ENCODE data around the gene SNX10. TPM values are rescaled to one million over a fixed set of nuclear protein-coding genes. Genes with fewer than 3 reads are reported as not detected.

Gene SNX10
- total and polyA plus RNA-seq, 2 experiments from 2014 or later, result 0.60 to 1.5 TPM

DNA sequence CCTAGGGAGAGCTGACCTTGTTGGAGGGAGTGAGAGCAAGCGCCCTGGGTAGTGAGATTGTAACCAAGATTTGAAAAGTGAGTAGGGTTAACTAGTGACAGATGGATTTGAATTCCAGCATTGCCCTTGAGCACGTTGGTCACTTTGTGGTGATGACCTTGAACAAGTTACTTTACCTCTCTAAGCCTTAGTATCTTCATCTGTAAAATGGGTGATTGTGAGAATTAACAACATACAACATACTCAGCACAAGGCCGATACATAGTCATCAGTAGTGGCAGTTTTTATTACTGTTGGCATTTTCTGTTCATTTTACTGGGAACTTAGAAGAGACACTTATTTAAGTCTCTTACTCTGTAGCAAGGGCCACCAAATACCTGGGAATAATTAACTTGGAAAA lies 25.5 kb downstream of the SNX10 start:
- Histone ChIP-seq H3K4me3 (no peak overlapping the region), H3K9ac (no peak overlapping the region), H4K20me1 (ENCODE audit: insufficient read depth) (no peaks in the 10 kb centered on the region), H3K9me2 (ENCODE audit: insufficient read depth) (no peaks in the 10 kb centered on the region), H3K27ac (no peak overlapping the region), H3K27me3 (replicated peaks; ENCODE audit: insufficient read depth) (no peaks in the 10 kb centered on the region), H3F3A (ENCODE audit: insufficient read depth) (no peaks in the 10 kb centered on the region), H3K4me2 (ENCODE audit: unreplicated experiment) (no peak overlapping the region), H3K79me2 (ENCODE audit: insufficient read depth) (no peaks in the 10 kb centered on the region), H2AFZ (no peak overlapping the region), H3K36me3 (ENCODE audit: low read depth) (no peaks in the 10 kb centered on the region), H3K4me1 (ENCODE audit: insufficient read depth) (no peaks in the 10 kb centered on the region), H3K9me3 (ENCODE audit: low read depth) (no peaks in the 10 kb centered on the region)
- WGBS, 2 experiments (ENCODE audit: low coverage in 1 of 2, low lambda C conversion rate in 2 of 2, missing lambda C conversion rate in 2 of 2), result 68 to 73% methylated on average over 3 of the region's 3 CpGs
- in situ Hi-C loops (cut with MboI), result no loop called here
- no peak for DNase-seq
- TF ChIP-seq EZH2phosphoT487 (IDR thresholded peaks at IDR 0.05; ENCODE audit: insufficient read depth, low read depth), result no peak
- TF ChIP-seq EZH2 (IDR thresholded peaks at IDR 0.05; ENCODE audit: insufficient read depth, poor library complexity, severe bottlenecking), result no peak

- TF ChIP-seq EZH2 (IDR thresholded peaks at IDR 0.05; ENCODE audit: insufficient read depth, poor library complexity, severe bottlenecking) (no peak), EZH2phosphoT487 (IDR thresholded peaks at IDR 0.05; ENCODE audit: insufficient read depth, low read depth) (no peak)
- no peak overlapping the region for H3K9ac ChIP-seq
- no peaks in the 10 kb centered on the region for H3K9me2 ChIP-seq (ENCODE audit: insufficient read depth)
- H3K27me3 ChIP-seq (replicated peaks; ENCODE audit: insufficient read depth), result no peaks in the 10 kb centered on the region
- H3K79me2 ChIP-seq (ENCODE audit: insufficient read depth), result no peaks in the 10 kb centered on the region
- H2AFZ ChIP-seq, result no peak overlapping the region
- no peak overlapping the region for H3K27ac ChIP-seq
- H3F3A ChIP-seq (ENCODE audit: insufficient read depth), result no peaks in the 10 kb centered on the region
- H3K4me1 ChIP-seq (ENCODE audit: insufficient read depth), result no peaks in the 10 kb centered on the region
- no peaks in the 10 kb centered on the region for H4K20me1 ChIP-seq (ENCODE audit: insufficient read depth)
- no peak overlapping the region for H3K4me3 ChIP-seq
- H3K36me3 ChIP-seq (ENCODE audit: low read depth), result no peaks in the 10 kb centered on the region
- H3K9me3 ChIP-seq (ENCODE audit: low read depth), result no peaks in the 10 kb centered on the region
- DNase-seq, result no peak
- in situ Hi-C loops (cut with MboI), result no loop called here
- WGBS, 2 experiments (ENCODE audit: low coverage in 1 of 2, low lambda C conversion rate in 2 of 2, missing lambda C conversion rate in 2 of 2), result 58 to 61% methylated on average over 3 of the region's 3 CpGs
- no peak overlapping the region for H3K4me2 ChIP-seq (ENCODE audit: unreplicated experiment)
Observed at GRCh38 chr7:26318921-26319320, 27.3 kb downstream of the SNX10 start.

- Histone ChIP-seq H3K9ac (no peak overlapping the region), H3K9me2 (ENCODE audit: insufficient read depth) (no peaks in the 10 kb centered on the region), H3K4me2 (ENCODE audit: unreplicated experiment) (no peak overlapping the region), H3K4me3 (no peak overlapping the region), H3K9me3 (ENCODE audit: low read depth) (no peaks in the 10 kb centered on the region), H3K36me3 (ENCODE audit: low read depth) (no peaks in the 10 kb centered on the region), H2AFZ (no peak overlapping the region), H4K20me1 (ENCODE audit: insufficient read depth) (no peaks in the 10 kb centered on the region), H3K79me2 (ENCODE audit: insufficient read depth) (no peaks in the 10 kb centered on the region), H3F3A (ENCODE audit: insufficient read depth) (no peaks in the 10 kb centered on the region), H3K27ac (no peak overlapping the region), H3K27me3 (replicated peaks; ENCODE audit: insufficient read depth) (no peaks in the 10 kb centered on the region), H3K4me1 (ENCODE audit: insufficient read depth) (no peaks in the 10 kb centered on the region)
- 25 to 28% methylated on average over 3 of the region's 3 CpGs for WGBS, 2 experiments (ENCODE audit: low coverage in 1 of 2, low lambda C conversion rate in 2 of 2, missing lambda C conversion rate in 2 of 2)
- in situ Hi-C loops (cut with MboI), result no loop called here
- no peak for DNase-seq
- no peak for TF ChIP-seq EZH2 (IDR thresholded peaks at IDR 0.05; ENCODE audit: insufficient read depth, poor library complexity, severe bottlenecking)
- TF ChIP-seq EZH2phosphoT487 (IDR thresholded peaks at IDR 0.05; ENCODE audit: insufficient read depth, low read depth), result no peak
Observed at GRCh38 chr7:26319636-26320035, 28.0 kb downstream of the SNX10 start.

DNA sequence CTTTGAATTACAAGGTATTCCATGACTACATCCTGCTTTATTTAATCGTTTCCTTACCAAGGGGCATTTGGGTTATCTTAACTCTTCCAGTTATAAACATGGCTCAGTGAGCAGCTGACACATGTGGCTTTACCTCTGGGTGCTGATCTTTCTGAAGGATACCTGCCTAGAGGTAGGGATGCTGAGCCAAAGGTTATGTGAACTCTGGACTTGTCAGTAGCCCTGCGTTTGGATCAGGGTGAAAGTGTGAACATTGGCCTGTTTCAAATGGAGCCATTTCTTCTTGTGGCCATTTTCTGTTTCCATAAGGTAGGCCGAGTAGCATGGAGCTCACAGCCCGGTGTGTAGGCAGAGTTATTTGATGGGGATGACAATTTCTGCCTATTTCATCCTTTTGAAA lies 29.2 kb downstream of the SNX10 start:
- no peaks in the 10 kb centered on the region for H3K27me3 ChIP-seq (replicated peaks; ENCODE audit: insufficient read depth)
- no peak overlapping the region for H3K9ac ChIP-seq
- no peak overlapping the region for H2AFZ ChIP-seq
- DNase-seq, result no peak
- H4K20me1 ChIP-seq (ENCODE audit: insufficient read depth), result no peaks in the 10 kb centered on the region
- no peaks in the 10 kb centered on the region for H3K9me3 ChIP-seq (ENCODE audit: low read depth)
- H3K9me2 ChIP-seq (ENCODE audit: insufficient read depth), result no peaks in the 10 kb centered on the region
- no peak overlapping the region for H3K27ac ChIP-seq
- in situ Hi-C loops (cut with MboI), result no loop called here
- H3F3A ChIP-seq (ENCODE audit: insufficient read depth), result no peaks in the 10 kb centered on the region
- whole genome bisulfite sequencing, 2 experiments (ENCODE audit: low coverage in 1 of 2, low lambda C conversion rate in 2 of 2, missing lambda C conversion rate in 2 of 2), result 62 to 73% methylated on average over 4 of the region's 4 CpGs
- no peak for TF ChIP-seq EZH2phosphoT487 (IDR thresholded peaks at IDR 0.05; ENCODE audit: insufficient read depth, low read depth)
- TF ChIP-seq EZH2 (IDR thresholded peaks at IDR 0.05; ENCODE audit: insufficient read depth, poor library complexity, severe bottlenecking), result no peak
- H3K4me1 ChIP-seq (ENCODE audit: insufficient read depth), result no peaks in the 10 kb centered on the region
- H3K4me2 ChIP-seq (ENCODE audit: unreplicated experiment), result no peak overlapping the region
- no peaks in the 10 kb centered on the region for H3K79me2 ChIP-seq (ENCODE audit: insufficient read depth)
- H3K4me3 ChIP-seq, result no peak overlapping the region
- H3K36me3 ChIP-seq (ENCODE audit: low read depth), result no peaks in the 10 kb centered on the region

DNA sequence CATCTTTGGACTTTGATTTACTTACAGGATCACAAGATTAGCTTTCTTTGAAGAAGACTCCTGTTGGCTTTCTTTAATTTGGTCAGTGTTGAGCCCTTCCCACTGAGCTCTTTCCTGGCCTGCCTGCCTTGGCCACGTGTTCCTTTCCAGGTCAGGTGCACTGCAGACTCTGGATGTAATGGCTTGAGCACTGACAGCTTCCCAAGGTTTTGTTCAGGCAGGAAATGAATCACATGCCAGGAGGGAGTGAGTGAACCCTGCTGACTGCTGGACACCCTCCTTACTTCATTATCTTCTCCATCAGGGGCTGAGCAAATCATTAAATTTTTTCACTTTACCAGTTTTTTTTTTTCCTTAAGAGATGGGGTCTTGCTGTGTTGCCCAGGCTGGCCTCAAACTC lies 29.8 kb downstream of the SNX10 start:
- Histone ChIP-seq H3K27me3 (replicated peaks; ENCODE audit: insufficient read depth) (no peaks in the 10 kb centered on the region), H3F3A (ENCODE audit: insufficient read depth) (no peaks in the 10 kb centered on the region), H3K9me2 (ENCODE audit: insufficient read depth) (no peaks in the 10 kb centered on the region), H3K36me3 (ENCODE audit: low read depth) (no peaks in the 10 kb centered on the region), H3K9ac (no peak overlapping the region), H3K4me1 (ENCODE audit: insufficient read depth) (no peaks in the 10 kb centered on the region), H3K4me3 (no peak overlapping the region), H3K9me3 (ENCODE audit: low read depth) (no peaks in the 10 kb centered on the region), H3K4me2 (ENCODE audit: unreplicated experiment) (no peak overlapping the region), H4K20me1 (ENCODE audit: insufficient read depth) (no peaks in the 10 kb centered on the region), H3K27ac (no peak overlapping the region), H2AFZ (no peak overlapping the region), H3K79me2 (ENCODE audit: insufficient read depth) (no peaks in the 10 kb centered on the region)
- in situ Hi-C loops (cut with MboI), result no loop called here
- no peak for DNase-seq
- TF ChIP-seq EZH2 (IDR thresholded peaks at IDR 0.05; ENCODE audit: insufficient read depth, poor library complexity, severe bottlenecking) (no peak), EZH2phosphoT487 (IDR thresholded peaks at IDR 0.05; ENCODE audit: insufficient read depth, low read depth) (no peak)
- WGBS, 2 experiments (ENCODE audit: low coverage in 1 of 2, low lambda C conversion rate in 2 of 2, missing lambda C conversion rate in 2 of 2), result 41 to 50% methylated on average over 1 of the region's 1 CpG

Data from GM23248 (cell line).